ENCODE data around the gene MTR.

- no peak for TF ChIP-seq CTCF (IDR thresholded peaks at IDR 0.05; ENCODE audit: low read depth, low read length)
- TF ChIP-seq EZH2phosphoT487 (IDR thresholded peaks at IDR 0.05; ENCODE audit: low read depth), result no peak
Observed at GRCh38 chr1:236938760-236939159, 143.7 kb downstream of the MTR start.
